HepG2 (cell line): ENCODE data around the gene ARTN. TPM values are rescaled to one million over a fixed set of nuclear protein-coding genes. Genes with fewer than 3 reads are reported as not detected.

Experiments used
- ARNT ChIP-seq: fragments of 450-650 bp; IDR thresholded peaks from 2 replicates; pipeline ENCODE4 v1.6.1; 2017
- BRCA1 ChIP-seq: sonication (generic); formaldehyde crosslinking; IDR thresholded peaks from 2 replicates; pipeline ENCODE4 v1.4.0; 2020; ENCODE audit warnings: missing genetic modification reagents
- CAMTA2 ChIP-seq: sonication (generic); formaldehyde crosslinking; IDR thresholded peaks from 2 replicates; pipeline ENCODE4 v1.4.0; 2020; ENCODE audit warnings: mild to moderate bottlenecking, missing genetic modification reagents, borderline replicate concordance
- CREB1 ChIP-seq, 2 experiments: fragments of 450-650 bp in 1 of 2; IDR thresholded peaks; 2 replicates each; pipeline ENCODE4 v1.6.1; 2016 to 2017; ENCODE audit warnings: control low read depth in 1 of 2, mild to moderate bottlenecking in 1 of 2, missing compliant biosample characterization in 1 of 2, missing genetic modification characterization in 1 of 2
- ELF4 ChIP-seq: sonication (generic); formaldehyde crosslinking; IDR thresholded peaks from 2 replicates; pipeline ENCODE4 v1.5.0; 2020; ENCODE audit warnings: missing genetic modification reagents, mild to moderate bottlenecking, moderate library complexity, borderline replicate concordance
- HIVEP1 ChIP-seq: sonication (generic); formaldehyde crosslinking; IDR thresholded peaks from 2 replicates; pipeline ENCODE4 v1.4.0; 2020; ENCODE audit warnings: mild to moderate bottlenecking, missing genetic modification reagents
- LRRFIP1 ChIP-seq: sonication (generic); formaldehyde crosslinking; conservative IDR thresholded peaks from 2 replicates; pipeline ENCODE4 v1.4.0; 2020; ENCODE audit warnings: missing genetic modification reagents
- POLR2AphosphoS2 ChIP-seq: IDR thresholded peaks from 2 replicates; pipeline ENCODE4 v1.6.1; 2011; ENCODE audit warnings: low read depth, low read length, improper control_type of control experiment
- TEAD3 ChIP-seq: optimal IDR thresholded peaks from 2 replicates; pipeline ENCODE3; 2016; ENCODE audit warnings: borderline replicate concordance
- TGIF2 ChIP-seq: IDR thresholded peaks from 2 replicates; pipeline ENCODE4 v1.6.1; 2016; ENCODE audit warnings: control low read depth, missing compliant biosample characterization
- ZBTB14 ChIP-seq: sonication (generic); formaldehyde crosslinking; IDR thresholded peaks from 2 replicates; pipeline ENCODE4 v1.4.0; 2020; ENCODE audit warnings: missing genetic modification reagents
- ZNF160 ChIP-seq: sonication (generic); formaldehyde crosslinking; IDR thresholded peaks from 2 replicates; pipeline ENCODE4 v1.8.0; 2022; ENCODE audit warnings: mild to moderate bottlenecking, inconsistent platforms, missing genetic modification reagents
- ZNF282 ChIP-seq: fragments of 450-650 bp; IDR thresholded peaks from 2 replicates; pipeline ENCODE4 v1.6.1; 2018; ENCODE audit not compliant: partially characterized antibody
- ZNF646 ChIP-seq: sonication (generic); formaldehyde crosslinking; IDR thresholded peaks from 2 replicates; pipeline ENCODE4 v1.9.0; 2021; ENCODE audit warnings: mild to moderate bottlenecking, missing genetic modification reagents
- ZNF800 ChIP-seq: sonication (generic); formaldehyde crosslinking; IDR thresholded peaks from 2 replicates; pipeline ENCODE4 v1.4.0; 2020; ENCODE audit warnings: missing genetic modification reagents
- ZNF841 ChIP-seq: sonication (generic); formaldehyde crosslinking; IDR thresholded peaks from 2 replicates; pipeline ENCODE4 v1.8.1; 2023; ENCODE audit warnings: missing genetic modification reagents, borderline replicate concordance
- polyA plus RNA-seq, 8 experiments: library from polyadenylated mRNA; depleted of rRNA in 3 of 8; stranded (reverse) in 7 of 8; unstranded in 1 of 8; fragments of >200 nt; fragmentation: Illumina TruSeq in 4 of 8; extraction: Trizol in 4 of 8; gene quantifications; 2 replicates each; pipeline versions ENCODE4 v1.2.1 to v1.2.3, GENCODE V29; 2011 to 2016; ENCODE audit warnings: low read depth in 4 of 8, missing spikeins in 1 of 8, mixed read lengths in 1 of 8; ENCODE audit not compliant: insufficient read depth in 1 of 8
- total RNA-seq, 5 experiments: library from RNA; depleted of rRNA; stranded (reverse); fragments of >200 nt; fragmentation: Illumina TruSeq; extraction: Trizol; gene quantifications; 2 replicates each; pipeline ENCODE4 v1.2.3, GENCODE V29; 2016; ENCODE audit warnings: low read depth in 1 of 5

The ARTN gene
- total and polyA plus RNA-seq, 2 of the 13 experiments (the other 11 are each of a cell fraction or from before 2014, with no cell fraction given), result 0.11 to 0.62 TPM

GRCh38 chr1:43946236-43947060 is 12.8 kb downstream of the ARTN start, which contains the start of gene IPO13 (continued):
- TF ChIP-seq ZNF160 (CRISPR knock-in tag), result peak; percentile 85; the same call in 1 of the 2 replicates
- peak; percentile 4; the same call in 1 of the 2 replicates for TF ChIP-seq CAMTA2
- 0 out of 2 replicates have a peak, but pooled peaks have one; percentile 9 for TF ChIP-seq ZNF800 (CRISPR knock-in tag)
- peak; percentile 92 for TF ChIP-seq TEAD3
- 0 out of 2 replicates have a peak, but pooled peaks have one; percentile 41 for TF ChIP-seq ZNF841 (CRISPR knock-in tag)
- peak; percentile 66 for TF ChIP-seq CREB1 (IDR thresholded peaks at IDR 0.05)
- TF ChIP-seq CREB1 (CRISPR knock-in tag; IDR thresholded peaks at IDR 0.05), result peak; percentile 59; the same call in 1 of the 2 replicates
- TF ChIP-seq HIVEP1 (CRISPR knock-in tag), result peak; percentile 85
- peak; percentile 16; the same call in 1 of the 2 replicates for TF ChIP-seq TGIF2
- TF ChIP-seq ELF4 (CRISPR knock-in tag), result no peak
- no peak for TF ChIP-seq ZNF282
- no peak for TF ChIP-seq ARNT
- TF ChIP-seq POLR2AphosphoS2, result no peak
- TF ChIP-seq LRRFIP1 (CRISPR knock-in tag), result no peak
- peak; percentile 15; the same call in 1 of the 2 replicates for TF ChIP-seq ZNF646 (CRISPR knock-in tag)
- no peak for TF ChIP-seq BRCA1 (CRISPR knock-in tag)
- TF ChIP-seq ZBTB14, result 0 out of 2 replicates have a peak, but pooled peaks have one; percentile 22
